ENCODE measurements around the gene MMP23B.

MMP23B gene

GRCh38 chr1:1669468-1670440, 37.8 kb downstream of the MMP23B start:
- DNase-seq (no peak), ATAC-seq (ENCODE audit: insufficient read depth, low read depth) (no peak)
- no peak overlapping the region for H2AFZ ChIP-seq (ENCODE audit: low read depth, low read length)
- H3K79me2 ChIP-seq (ENCODE audit: insufficient read depth, low read length) = no peaks in the 10 kb centered on the region
- TF ChIP-seq, protein P1, sequence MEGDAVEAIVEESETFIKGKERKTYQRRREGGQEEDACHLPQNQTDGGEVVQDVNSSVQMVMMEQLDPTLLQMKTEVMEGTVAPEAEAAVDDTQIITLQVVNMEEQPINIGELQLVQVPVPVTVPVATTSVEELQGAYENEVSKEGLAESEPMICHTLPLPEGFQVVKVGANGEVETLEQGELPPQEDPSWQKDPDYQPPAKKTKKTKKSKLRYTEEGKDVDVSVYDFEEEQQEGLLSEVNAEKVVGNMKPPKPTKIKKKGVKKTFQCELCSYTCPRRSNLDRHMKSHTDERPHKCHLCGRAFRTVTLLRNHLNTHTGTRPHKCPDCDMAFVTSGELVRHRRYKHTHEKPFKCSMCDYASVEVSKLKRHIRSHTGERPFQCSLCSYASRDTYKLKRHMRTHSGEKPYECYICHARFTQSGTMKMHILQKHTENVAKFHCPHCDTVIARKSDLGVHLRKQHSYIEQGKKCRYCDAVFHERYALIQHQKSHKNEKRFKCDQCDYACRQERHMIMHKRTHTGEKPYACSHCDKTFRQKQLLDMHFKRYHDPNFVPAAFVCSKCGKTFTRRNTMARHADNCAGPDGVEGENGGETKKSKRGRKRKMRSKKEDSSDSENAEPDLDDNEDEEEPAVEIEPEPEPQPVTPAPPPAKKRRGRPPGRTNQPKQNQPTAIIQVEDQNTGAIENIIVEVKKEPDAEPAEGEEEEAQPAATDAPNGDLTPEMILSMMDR (IDR thresholded peaks at IDR 0.05; ENCODE audit: borderline replicate concordance, extremely low read depth, low read length, poor library complexity, severe bottlenecking) = no peak
- no peak for TF ChIP-seq EZH2 (IDR thresholded peaks at IDR 0.05; ENCODE audit: borderline replicate concordance, low read depth, low read length, severe bottlenecking)
- H3K9ac ChIP-seq (ENCODE audit: low read depth, low read length) = no peak overlapping the region
- H3K4me3 ChIP-seq (ENCODE audit: low read depth in 1 of 2, low read length in 2 of 2) = no peak overlapping the region
- no peaks in the 10 kb centered on the region for H3K27me3 ChIP-seq (ENCODE audit: insufficient read depth, low read length, poor library complexity)
- peaks cover 51% of the 10 kb centered on the region for H3K36me3 ChIP-seq (ENCODE audit: insufficient read depth, low read length)
- H3K4me1 ChIP-seq (ENCODE audit: insufficient read depth, low read length) = no peaks in the 10 kb centered on the region
- H3K27ac ChIP-seq (ENCODE audit: low read length) = no peak overlapping the region
- no peaks in the 10 kb centered on the region for H4K20me1 ChIP-seq (ENCODE audit: insufficient read depth, low read length)
- no peak overlapping the region for H3K4me2 ChIP-seq (ENCODE audit: insufficient read depth, low read length)
- no peaks in the 10 kb centered on the region for H3K9me3 ChIP-seq (ENCODE audit: insufficient read depth, low read length, severe bottlenecking)

GRCh38 chr1:1670866-1671265, 38.9 kb downstream of the MMP23B start:
- H3K4me2 ChIP-seq (ENCODE audit: insufficient read depth, low read length) = no peak overlapping the region
- TF ChIP-seq EZH2 (IDR thresholded peaks at IDR 0.05; ENCODE audit: borderline replicate concordance, low read depth, low read length, severe bottlenecking) = no peak
- TF ChIP-seq, protein P1 (IDR thresholded peaks at IDR 0.05; ENCODE audit: borderline replicate concordance, extremely low read depth, low read length, poor library complexity, severe bottlenecking) = no peak
- no peak overlapping the region for H3K9ac ChIP-seq (ENCODE audit: low read depth, low read length)
- ATAC-seq (ENCODE audit: insufficient read depth, low read depth) = no peak
- H3K27ac ChIP-seq (ENCODE audit: low read length) = no peak overlapping the region
- H3K27me3 ChIP-seq (ENCODE audit: insufficient read depth, low read length, poor library complexity) = no peaks in the 10 kb centered on the region
- H3K9me3 ChIP-seq (ENCODE audit: insufficient read depth, low read length, severe bottlenecking) = no peaks in the 10 kb centered on the region
- no peaks in the 10 kb centered on the region for H4K20me1 ChIP-seq (ENCODE audit: insufficient read depth, low read length)
- H3K36me3 ChIP-seq (ENCODE audit: insufficient read depth, low read length) = peaks cover 40% of the 10 kb centered on the region
- no peaks in the 10 kb centered on the region for H3K4me1 ChIP-seq (ENCODE audit: insufficient read depth, low read length)
- no peak for DNase-seq
- H3K4me3 ChIP-seq (ENCODE audit: low read depth in 1 of 2, low read length in 2 of 2) = no peak overlapping the region
- H3K79me2 ChIP-seq (ENCODE audit: insufficient read depth, low read length) = no peaks in the 10 kb centered on the region
- no peak overlapping the region for H2AFZ ChIP-seq (ENCODE audit: low read depth, low read length)

DNA sequence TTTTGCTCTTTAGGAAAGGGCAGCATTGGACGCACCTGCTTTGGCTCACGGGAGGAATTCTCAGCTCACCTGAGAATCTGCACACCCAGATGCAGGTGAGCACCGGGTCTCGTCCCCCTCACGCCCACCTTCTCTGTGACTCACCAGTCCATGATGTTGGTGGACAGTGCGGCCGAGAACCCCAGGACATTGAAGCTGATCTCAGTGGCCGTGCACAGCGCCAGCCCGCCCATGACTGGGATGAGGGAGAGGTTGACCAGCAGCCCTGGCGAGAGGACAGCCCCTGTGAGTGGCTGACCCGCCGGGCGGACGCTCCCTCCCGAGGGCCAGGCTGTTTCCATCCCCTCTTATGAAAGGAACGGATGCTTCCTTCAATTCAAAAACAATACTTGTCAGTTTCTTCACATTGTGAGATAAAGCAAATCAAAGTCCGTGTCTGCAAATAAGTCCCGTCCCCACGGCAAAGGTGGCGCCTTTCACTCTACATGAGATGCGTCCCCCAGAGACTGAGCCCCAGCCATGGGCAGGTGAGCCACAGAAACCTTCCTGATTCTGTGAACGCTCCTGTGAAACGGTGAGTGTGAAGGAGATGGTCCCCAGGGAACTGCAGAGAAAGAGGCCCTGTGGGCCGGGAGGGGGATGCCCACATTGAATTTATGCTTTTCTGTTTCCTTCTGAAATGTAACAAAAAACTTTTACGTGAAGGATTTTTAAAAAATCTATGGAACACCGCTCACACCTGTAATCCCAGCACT, 39.6 kb downstream of the MMP23B start:
- no peak overlapping the region for H3K4me2 ChIP-seq (ENCODE audit: insufficient read depth, low read length)
- no peak overlapping the region for H3K9ac ChIP-seq (ENCODE audit: low read depth, low read length)
- no peaks in the 10 kb centered on the region for H3K27me3 ChIP-seq (ENCODE audit: insufficient read depth, low read length, poor library complexity)
- no peak for DNase-seq
- no peaks in the 10 kb centered on the region for H3K4me1 ChIP-seq (ENCODE audit: insufficient read depth, low read length)
- no peaks in the 10 kb centered on the region for H3K9me3 ChIP-seq (ENCODE audit: insufficient read depth, low read length, severe bottlenecking)
- no peaks in the 10 kb centered on the region for H4K20me1 ChIP-seq (ENCODE audit: insufficient read depth, low read length)
- H2AFZ ChIP-seq (ENCODE audit: low read depth, low read length) = no peak overlapping the region
- no peak overlapping the region for H3K27ac ChIP-seq (ENCODE audit: low read length)
- H3K79me2 ChIP-seq (ENCODE audit: insufficient read depth, low read length) = no peaks in the 10 kb centered on the region
- ATAC-seq (ENCODE audit: insufficient read depth, low read depth) = no peak
- no peak overlapping the region for H3K4me3 ChIP-seq (ENCODE audit: low read depth in 1 of 2, low read length in 2 of 2)
- TF ChIP-seq EZH2 (IDR thresholded peaks at IDR 0.05; ENCODE audit: borderline replicate concordance, low read depth, low read length, severe bottlenecking) = no peak
- TF ChIP-seq, protein P1 (IDR thresholded peaks at IDR 0.05; ENCODE audit: borderline replicate concordance, extremely low read depth, low read length, poor library complexity, severe bottlenecking) = no peak
- H3K36me3 ChIP-seq (ENCODE audit: insufficient read depth, low read length) = peaks cover 33% of the 10 kb centered on the region
